SU-DHL-6 (cell line): Measurements from ENCODE around the gene IFIT5.

Source experiments
- CTCF ChIP-seq: fragments of 200-600 bp; sonication (generic); IDR thresholded peaks from one replicate; pipeline ENCODE4 v1.5.1; 2017; ENCODE audit warnings: antibody characterized with exemption, mild to moderate bottlenecking, low read length, moderate library complexity; ENCODE audit not compliant: insufficient read depth, poor library complexity, severe bottlenecking
- EZH2phosphoT487 ChIP-seq: fragments of 200-600 bp; sonication (generic), shearing (Covaris generic); conservative IDR thresholded peaks from 2 replicates; pipeline ENCODE4 v1.6.1; 2018; ENCODE audit warnings: mild to moderate bottlenecking, antibody characterized with exemption, low read length, moderate library complexity, mixed read lengths

- TF ChIP-seq CTCF (no peak), EZH2phosphoT487 (no peak)
Observed at GRCh38 chr10:89465196-89465595, 50.8 kb downstream of the IFIT5 start.
